ENCODE results near the gene IL18BP. TPM values are rescaled to one million over a fixed set of nuclear protein-coding genes. Genes with fewer than 3 reads are reported as not detected.

Gene IL18BP
- total and polyA plus RNA-seq, 9 of the 15 experiments (the other 6 are each of a cell fraction or from before 2014, with no cell fraction given) = 0.34 to 9.4 (median 3.2) TPM

DNA sequence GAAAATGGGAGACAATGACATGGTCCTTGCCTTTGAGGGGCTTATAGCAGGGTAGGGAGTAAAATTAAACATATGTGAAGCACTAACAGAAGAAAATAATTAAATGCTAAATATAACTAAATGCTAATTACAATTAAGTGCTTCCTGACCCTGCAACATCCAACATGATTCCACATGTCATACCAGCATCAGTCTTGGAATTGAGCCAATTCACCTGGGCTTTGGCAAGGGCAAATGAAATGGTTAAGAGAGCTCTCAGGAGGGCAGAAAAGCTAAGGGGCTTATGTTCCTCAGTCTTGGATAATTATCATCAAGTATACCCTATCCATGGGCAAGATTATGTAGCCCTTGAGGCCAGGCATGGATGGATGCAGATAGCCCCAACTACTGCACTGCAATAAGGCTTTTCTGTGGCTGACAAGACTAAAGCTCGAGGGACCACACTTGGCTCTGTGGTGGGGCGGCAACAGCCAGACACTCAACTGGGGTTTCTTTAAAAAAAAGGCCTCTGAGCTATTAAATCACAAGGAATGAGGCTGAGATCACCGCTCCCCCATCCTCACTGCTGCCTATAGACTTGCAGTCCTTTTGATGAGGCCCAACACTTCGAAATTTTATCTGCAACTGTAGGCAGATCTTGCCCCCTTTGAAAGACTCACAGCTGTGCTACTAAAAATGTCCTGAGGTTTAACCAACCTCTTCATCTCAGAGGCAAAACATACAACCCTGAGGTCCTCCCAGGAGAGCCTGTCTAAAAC, 39.0 kb downstream of the IL18BP start:
- Histone ChIP-seq H3K9ac (ENCODE audit: insufficient read depth in 1 of 2, low read depth in 2 of 2, low read length in 2 of 2) (no peak overlapping the region), H3K79me2 (ENCODE audit: control insufficient read depth, insufficient read depth, low read length) (peaks cover 66% of the 10 kb centered on the region), H3K4me1 (replicated peaks in 1 of 2; ENCODE audit: control insufficient read depth in 2 of 2, insufficient read depth in 2 of 2, low read length in 2 of 2) (peaks cover 26 to 30% of the 10 kb centered on the region in 2 experiments), H3K4me2 (ENCODE audit: insufficient read depth, low read length) (no peak overlapping the region), H3K9me1 (ENCODE audit: control insufficient read depth, insufficient read depth, low read length) (peaks cover 3% of the 10 kb centered on the region), H3K27ac (ENCODE audit: extremely low read depth, low read depth, low read length) (no peak overlapping the region), H3K9me3 (replicated peaks; ENCODE audit: control insufficient read depth, insufficient read depth, low read depth, low read length) (no peaks in the 10 kb centered on the region), H4K20me1 (replicated peaks; ENCODE audit: control insufficient read depth, insufficient read depth, low read length) (0 out of 2 replicates have a peak, but pooled peaks cover 10% of the 10 kb centered on the region), H3K36me3 (ENCODE audit: control insufficient read depth, insufficient read depth, low read length) (peaks cover 29% of the 10 kb centered on the region), H3K27me3 (ENCODE audit: control insufficient read depth in 2 of 2, insufficient read depth in 2 of 2, low read length in 2 of 2) (no peaks in the 10 kb centered on the region), H2AFZ (ENCODE audit: low read depth, low read length) (no peak overlapping the region), H3K4me3 (no peak overlapping the region)
- ChIA-PET CTCF (ENCODE audit: low intra/inter-chr PET ratio) (no interaction called here), POLR2A (interaction anchor here (0.6 kb wide), 1 partner anchor 42 kb away, joined by 3 read pairs; no protein-coding TSS in a partner anchor)
- in situ Hi-C loops (cut with MboI) (no loop called here), intact Hi-C loops (cut with micrococcal nuclease) (no loop called here)
- TF ChIP-seq NFIC (IDR thresholded peaks at IDR 0.05) (peak; percentile 61), KDM4B (IDR thresholded peaks at IDR 0.05; ENCODE audit: borderline replicate concordance in 2 of 2, low read depth in 1 of 2) (no peak), TOE1 (IDR thresholded peaks at IDR 0.05; ENCODE audit: borderline replicate concordance) (no peak), TOE1 (CRISPR knock-in tag; IDR thresholded peaks at IDR 0.05; ENCODE audit: borderline replicate concordance, low read depth) (no peak), ZNF3 (CRISPR knock-in tag; IDR thresholded peaks at IDR 0.05) (no peak), E2F3 (CRISPR knock-in tag; IDR thresholded peaks at IDR 0.05) (no peak), SOX6 (IDR thresholded peaks at IDR 0.05) (no peak), ZNF57 (CRISPR knock-in tag; IDR thresholded peaks at IDR 0.05) (no peak), GATA2 (CRISPR knock-in tag; IDR thresholded peaks at IDR 0.05) (no peak)
- TF ChIP-seq, protein P1, sequence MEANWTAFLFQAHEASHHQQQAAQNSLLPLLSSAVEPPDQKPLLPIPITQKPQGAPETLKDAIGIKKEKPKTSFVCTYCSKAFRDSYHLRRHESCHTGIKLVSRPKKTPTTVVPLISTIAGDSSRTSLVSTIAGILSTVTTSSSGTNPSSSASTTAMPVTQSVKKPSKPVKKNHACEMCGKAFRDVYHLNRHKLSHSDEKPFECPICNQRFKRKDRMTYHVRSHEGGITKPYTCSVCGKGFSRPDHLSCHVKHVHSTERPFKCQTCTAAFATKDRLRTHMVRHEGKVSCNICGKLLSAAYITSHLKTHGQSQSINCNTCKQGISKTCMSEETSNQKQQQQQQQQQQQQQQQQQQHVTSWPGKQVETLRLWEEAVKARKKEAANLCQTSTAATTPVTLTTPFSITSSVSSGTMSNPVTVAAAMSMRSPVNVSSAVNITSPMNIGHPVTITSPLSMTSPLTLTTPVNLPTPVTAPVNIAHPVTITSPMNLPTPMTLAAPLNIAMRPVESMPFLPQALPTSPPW (CRISPR knock-in tag; IDR thresholded peaks at IDR 0.05) = no peak
- 79% methylated on average over 4 of the region's 4 CpGs for WGBS (ENCODE audit: insufficient coverage, low coverage, missing lambda C conversion rate)
- ATAC-seq (no peak), DNase-seq (ENCODE audit: extremely low read depth in 1 of 4, low spot score in 3 of 4) (no peak), FAIRE-seq (no peak)
- no TSS peak for BruUV-seq (replicated peaks)
